ENCODE data around the gene DKC1.

The DKC1 gene

DNA sequence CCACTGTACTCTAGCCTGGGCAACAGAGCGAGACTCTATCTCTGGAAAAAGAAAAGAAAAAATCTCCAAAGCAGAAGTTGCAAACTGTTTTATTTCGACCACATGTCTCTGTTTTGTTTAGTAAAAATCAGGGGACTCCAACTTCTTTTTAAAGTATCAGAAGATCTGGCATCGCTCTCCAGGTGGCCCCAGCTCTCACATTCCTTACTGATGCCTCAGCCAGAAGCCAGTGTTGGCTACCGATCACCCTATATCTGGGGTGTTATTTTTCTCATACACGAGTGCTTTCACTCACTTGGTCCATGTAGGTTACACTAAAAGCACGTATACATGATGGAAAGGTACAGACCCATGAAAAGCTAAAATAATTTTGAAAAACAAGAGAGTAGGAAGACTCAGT lies 34.3 kb downstream of the DKC1 start:
- TF ChIP-seq, protein P1, sequence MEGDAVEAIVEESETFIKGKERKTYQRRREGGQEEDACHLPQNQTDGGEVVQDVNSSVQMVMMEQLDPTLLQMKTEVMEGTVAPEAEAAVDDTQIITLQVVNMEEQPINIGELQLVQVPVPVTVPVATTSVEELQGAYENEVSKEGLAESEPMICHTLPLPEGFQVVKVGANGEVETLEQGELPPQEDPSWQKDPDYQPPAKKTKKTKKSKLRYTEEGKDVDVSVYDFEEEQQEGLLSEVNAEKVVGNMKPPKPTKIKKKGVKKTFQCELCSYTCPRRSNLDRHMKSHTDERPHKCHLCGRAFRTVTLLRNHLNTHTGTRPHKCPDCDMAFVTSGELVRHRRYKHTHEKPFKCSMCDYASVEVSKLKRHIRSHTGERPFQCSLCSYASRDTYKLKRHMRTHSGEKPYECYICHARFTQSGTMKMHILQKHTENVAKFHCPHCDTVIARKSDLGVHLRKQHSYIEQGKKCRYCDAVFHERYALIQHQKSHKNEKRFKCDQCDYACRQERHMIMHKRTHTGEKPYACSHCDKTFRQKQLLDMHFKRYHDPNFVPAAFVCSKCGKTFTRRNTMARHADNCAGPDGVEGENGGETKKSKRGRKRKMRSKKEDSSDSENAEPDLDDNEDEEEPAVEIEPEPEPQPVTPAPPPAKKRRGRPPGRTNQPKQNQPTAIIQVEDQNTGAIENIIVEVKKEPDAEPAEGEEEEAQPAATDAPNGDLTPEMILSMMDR (IDR thresholded peaks at IDR 0.05; ENCODE audit: extremely low read depth, insufficient read depth, missing control alignments), result no peak
- no peak for DNase-seq (ENCODE audit: low spot score)
- in situ Hi-C loops (cut with MboI; ENCODE audit: low pct_unique_long_range_greater_than_20kb, low sequenced_read_pairs, unreplicated experiment), result no loop called here

DNA sequence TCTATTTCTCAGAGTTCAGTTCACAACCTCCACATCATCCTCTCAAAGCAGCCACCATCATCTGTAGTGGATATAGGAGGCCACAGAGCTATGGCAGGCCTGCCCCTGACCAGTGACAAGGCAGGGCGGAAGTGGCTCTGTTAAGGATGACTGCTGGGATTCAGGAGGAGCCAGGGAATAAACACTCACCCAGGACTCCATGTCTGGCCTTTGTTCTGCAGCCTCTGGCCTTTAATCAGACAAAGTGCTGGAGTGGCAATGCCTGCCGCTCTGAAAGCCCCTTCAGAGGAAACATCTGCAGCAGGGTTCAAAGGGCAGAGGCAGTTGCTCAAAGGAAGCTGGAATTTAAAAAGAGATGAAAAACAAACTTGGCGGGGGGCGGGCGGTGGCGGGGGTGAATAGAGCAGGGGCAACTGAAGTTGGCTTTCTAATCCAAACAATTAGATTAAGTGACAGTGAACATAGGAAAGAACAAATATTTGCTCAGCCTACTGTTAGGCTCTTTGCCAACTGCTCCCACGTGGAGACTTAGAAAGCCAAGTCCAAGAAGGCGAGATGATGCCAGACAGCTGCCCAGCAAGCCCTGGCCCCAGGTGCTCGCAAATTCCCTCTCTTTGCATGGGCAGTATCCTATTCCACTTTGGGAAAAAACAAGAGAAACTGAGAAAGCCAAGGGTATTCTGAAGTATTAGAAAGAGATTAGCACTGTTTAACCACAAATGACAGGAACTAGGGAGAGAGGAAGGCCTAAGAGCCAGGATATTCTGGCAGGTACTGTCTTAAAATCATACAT lies 37.1 kb downstream of the DKC1 start:
- TF ChIP-seq, protein P1 (IDR thresholded peaks at IDR 0.05; ENCODE audit: extremely low read depth, insufficient read depth, missing control alignments), result no peak
- in situ Hi-C loops (cut with MboI; ENCODE audit: low pct_unique_long_range_greater_than_20kb, low sequenced_read_pairs, unreplicated experiment), result no loop called here
- DNase-seq (ENCODE audit: low spot score), result no peak

DNA sequence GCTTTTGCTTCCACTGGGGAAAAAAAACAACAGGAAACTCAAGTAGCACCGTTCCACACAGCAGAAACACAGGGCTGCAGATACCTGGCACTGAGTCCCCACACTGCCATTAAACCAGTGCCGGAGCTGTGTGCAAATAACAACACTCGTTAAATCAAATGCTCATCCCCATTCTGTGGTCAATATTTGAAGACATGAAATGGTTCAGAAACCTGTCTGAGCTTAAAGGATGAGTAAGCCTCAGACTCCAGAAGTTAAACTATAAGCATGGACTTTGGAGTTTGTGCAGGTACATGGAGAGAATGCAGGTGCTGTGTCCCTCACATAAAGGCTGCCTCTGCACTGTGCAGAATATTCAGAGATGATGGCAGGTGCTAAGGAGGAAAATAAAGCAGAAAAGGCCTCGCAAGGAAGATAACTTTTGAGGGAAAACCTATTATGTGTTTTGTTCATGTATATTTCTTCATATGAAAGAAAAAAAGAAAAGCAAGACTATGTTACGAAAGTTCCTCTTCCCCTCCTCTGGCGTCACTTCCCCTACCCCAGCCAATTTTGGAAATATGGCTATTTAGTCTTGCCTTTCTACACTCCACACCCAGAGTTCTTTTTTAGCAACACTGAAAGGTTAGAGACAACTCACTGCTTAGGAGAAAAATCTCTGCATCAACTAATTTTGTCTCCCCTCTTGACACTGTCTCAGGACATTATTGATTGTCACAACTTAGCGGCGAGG lies 38.0 kb downstream of the DKC1 start:
- no peak for DNase-seq (ENCODE audit: low spot score)
- TF ChIP-seq, protein P1 (IDR thresholded peaks at IDR 0.05; ENCODE audit: extremely low read depth, insufficient read depth, missing control alignments), result no peak
- in situ Hi-C loops (cut with MboI; ENCODE audit: low pct_unique_long_range_greater_than_20kb, low sequenced_read_pairs, unreplicated experiment), result no loop called here

DNA sequence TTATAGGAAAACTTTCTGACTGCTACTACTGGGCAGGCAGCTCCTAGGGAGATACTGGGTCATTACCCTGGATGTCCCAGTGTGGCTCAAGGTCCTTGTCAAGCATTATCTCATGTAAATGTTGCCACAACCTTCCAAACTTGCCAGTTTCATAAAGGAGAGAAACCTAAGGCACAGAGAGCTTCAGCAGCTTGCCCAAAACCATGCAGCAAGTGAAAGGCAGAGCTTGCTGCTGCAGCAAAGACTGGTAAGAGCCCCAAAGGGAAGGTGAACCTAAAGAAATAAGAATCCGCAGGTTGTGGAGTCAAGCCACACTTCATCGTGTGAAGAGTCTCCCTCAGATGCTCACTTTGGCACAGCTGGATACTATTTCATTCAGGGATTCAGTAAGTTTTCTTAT lies 40.3 kb downstream of the DKC1 start:
- no peak for DNase-seq (ENCODE audit: low spot score)
- in situ Hi-C loops (cut with MboI; ENCODE audit: low pct_unique_long_range_greater_than_20kb, low sequenced_read_pairs, unreplicated experiment), result no loop called here
- TF ChIP-seq, protein P1 (IDR thresholded peaks at IDR 0.05; ENCODE audit: extremely low read depth, insufficient read depth, missing control alignments), result no peak

DNA sequence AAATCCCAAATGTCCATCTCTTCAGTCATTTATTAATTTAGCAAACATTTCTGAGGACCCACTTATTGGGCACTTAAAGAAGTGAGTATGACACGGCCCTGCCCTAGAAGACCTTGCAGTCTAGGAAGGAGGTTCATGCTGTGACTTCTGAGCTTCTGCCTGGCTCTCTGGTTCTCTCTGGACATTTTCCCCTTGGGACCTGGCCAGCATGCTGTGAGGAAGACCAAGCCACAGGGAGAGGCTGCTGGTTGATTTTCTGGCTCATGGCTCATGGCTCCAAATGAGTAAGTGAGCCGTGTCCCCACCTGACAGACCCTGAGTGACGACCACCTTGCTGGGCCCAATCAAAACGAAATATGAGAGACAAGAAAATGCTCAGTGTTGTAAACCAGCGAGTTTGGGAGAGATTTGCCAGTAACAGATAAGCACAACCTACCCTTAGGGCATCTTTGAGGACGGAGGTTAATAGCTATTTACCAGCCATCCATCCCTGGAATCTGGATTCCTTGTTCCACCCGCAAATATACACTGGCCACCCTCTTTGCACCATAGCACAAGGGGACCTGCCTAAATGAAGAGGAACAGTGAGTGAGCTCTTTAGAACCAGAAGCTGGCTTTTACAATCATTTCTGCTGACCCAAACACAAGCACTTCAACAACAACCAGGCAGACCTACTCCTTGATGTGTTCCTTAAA lies 41.7 kb downstream of the DKC1 start:
- in situ Hi-C loops (cut with MboI; ENCODE audit: low pct_unique_long_range_greater_than_20kb, low sequenced_read_pairs, unreplicated experiment), result no loop called here

More for the DNA sequence above, 41.7 kb downstream of the DKC1 start:
- TF ChIP-seq, protein P1 (IDR thresholded peaks at IDR 0.05; ENCODE audit: extremely low read depth, insufficient read depth, missing control alignments), result no peak
- DNase-seq (ENCODE audit: low spot score), result no peak

Measured in GM13977 (cell line).